A673 (cell line): ENCODE results near the gene HMGN4.

ENCODE experiments used
- EZH2 ChIP-seq: fragments of 200-600 bp; sonication (generic); IDR thresholded peaks from 2 replicates; pipeline ENCODE4 v1.6.1; 2017; ENCODE audit warnings: borderline replicate concordance, low read depth, mild to moderate bottlenecking, mixed read lengths, antibody characterized with exemption, low read length; ENCODE audit not compliant: poor library complexity, severe bottlenecking
- TF ChIP-seq, protein P1 (sequence below): fragments of 300-800, 200-600 bp; sonication (generic); conservative IDR thresholded peaks from 2 replicates; pipeline ENCODE4 v1.5.1; 2017; ENCODE audit warnings: low read depth, mild to moderate bottlenecking, antibody characterized with exemption, low read length, moderate library complexity, mixed read lengths

- TF ChIP-seq, protein P1, sequence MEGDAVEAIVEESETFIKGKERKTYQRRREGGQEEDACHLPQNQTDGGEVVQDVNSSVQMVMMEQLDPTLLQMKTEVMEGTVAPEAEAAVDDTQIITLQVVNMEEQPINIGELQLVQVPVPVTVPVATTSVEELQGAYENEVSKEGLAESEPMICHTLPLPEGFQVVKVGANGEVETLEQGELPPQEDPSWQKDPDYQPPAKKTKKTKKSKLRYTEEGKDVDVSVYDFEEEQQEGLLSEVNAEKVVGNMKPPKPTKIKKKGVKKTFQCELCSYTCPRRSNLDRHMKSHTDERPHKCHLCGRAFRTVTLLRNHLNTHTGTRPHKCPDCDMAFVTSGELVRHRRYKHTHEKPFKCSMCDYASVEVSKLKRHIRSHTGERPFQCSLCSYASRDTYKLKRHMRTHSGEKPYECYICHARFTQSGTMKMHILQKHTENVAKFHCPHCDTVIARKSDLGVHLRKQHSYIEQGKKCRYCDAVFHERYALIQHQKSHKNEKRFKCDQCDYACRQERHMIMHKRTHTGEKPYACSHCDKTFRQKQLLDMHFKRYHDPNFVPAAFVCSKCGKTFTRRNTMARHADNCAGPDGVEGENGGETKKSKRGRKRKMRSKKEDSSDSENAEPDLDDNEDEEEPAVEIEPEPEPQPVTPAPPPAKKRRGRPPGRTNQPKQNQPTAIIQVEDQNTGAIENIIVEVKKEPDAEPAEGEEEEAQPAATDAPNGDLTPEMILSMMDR = no peak
- no peak for TF ChIP-seq EZH2
Measured at GRCh38 chr6:26500102-26500501, 38.1 kb upstream of the HMGN4 start, which contains the start of gene BTN1A1.
